NCI-H460 (cell line): ENCODE data around the gene CUL1. TPM values are rescaled to one million over a fixed set of nuclear protein-coding genes. Genes with fewer than 3 reads are reported as not detected.

ENCODE experiments used
- DNase-seq: peaks from one replicate; pipeline ENCODE4 v3.0.0-alpha.2; 2016; ENCODE audit warnings: low read depth; ENCODE audit errors: extremely low read depth
- small RNA-seq, 2 experiments: library from RNA; depleted of rRNA; stranded (forward); fragments of <200 nt; gene quantifications; one replicate each; pipeline ENCODE3, GENCODE V24; 2014
- total RNA-seq: library from RNA; depleted of rRNA; stranded (reverse); fragments of >200 nt; shearing (Covaris generic); gene quantifications from 2 replicates; pipeline ENCODE4 v1.2.3, GENCODE V29; 2014; rRNA removed

The CUL1 gene
- total RNA-seq, 1 experiment from 2014 or later: 68.4 TPM

- DNase-seq: no peak
Observed at GRCh38 chr7:148835854-148836253, 137.2 kb downstream of the CUL1 start.

- no peak for DNase-seq
Observed at GRCh38 chr7:148838905-148839304, 140.2 kb downstream of the CUL1 start.

DNA sequence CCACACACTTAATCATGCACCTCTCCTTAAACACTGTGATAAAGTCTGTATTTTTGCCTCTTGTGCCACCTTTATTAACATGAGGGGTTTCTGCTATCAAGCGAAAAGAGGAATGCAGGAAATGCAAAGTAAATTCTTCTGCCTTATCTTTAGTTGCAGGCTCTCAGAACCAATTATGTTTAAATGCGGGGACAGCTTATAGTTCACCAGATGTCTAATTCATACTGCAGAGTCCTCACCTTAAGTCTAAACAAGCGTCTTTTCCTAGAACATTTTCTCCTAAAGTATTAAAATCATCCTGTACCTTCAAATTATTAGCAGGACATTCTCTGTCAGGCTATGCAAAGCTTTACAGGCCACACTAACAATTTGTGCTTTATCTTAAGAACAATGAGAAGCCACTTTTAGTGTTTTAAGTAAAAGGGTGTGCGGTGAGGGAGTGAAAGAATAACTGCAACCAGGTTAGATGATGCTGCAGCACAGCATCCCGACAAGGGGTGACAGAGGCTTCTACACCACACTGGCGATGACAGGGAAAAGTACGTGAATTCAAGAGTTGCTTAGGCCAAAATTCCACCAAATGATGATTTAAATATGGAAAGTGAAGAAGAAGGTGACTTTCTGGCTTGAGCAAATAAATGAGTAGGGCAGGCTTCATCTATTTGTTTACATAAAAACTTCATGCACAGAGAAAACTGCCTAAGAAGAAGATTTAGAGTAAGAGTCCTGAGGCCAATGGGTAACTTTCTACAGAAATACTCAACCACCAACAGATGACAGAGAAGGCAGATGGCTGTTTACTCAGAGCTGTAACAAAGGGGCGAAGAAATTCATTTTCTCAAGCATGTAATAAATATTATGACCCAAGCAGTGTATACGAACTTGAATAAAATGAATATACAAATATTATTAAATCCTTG, 149.4 kb downstream of the CUL1 start:
- no peak for DNase-seq

GRCh38 chr7:148849393-148850098, 150.8 kb downstream of the CUL1 start:
- DNase-seq: no peak

DNA sequence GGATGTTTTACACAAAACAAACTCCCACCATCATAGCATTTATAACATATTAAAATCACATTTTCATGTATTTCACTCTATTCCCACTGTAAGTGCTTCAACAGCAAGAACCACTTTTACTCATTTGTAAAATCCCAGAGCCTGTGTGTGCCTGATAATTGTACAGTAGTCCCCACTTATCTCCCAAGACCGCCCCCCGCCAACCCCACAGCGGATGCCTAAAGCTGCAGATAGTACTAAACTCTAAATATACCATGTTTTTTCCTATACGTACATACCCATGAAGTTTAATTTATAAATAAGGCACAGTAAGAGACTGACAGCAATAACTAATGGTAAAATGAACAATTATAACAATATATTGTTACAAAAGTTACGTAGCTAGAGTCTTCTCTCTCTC, 151.9 kb downstream of the CUL1 start:
- DNase-seq: no peak

Small RNA genes within 50 kb of the gene (small RNA-seq; reads per million reads assigned to genes)
- 0 reads per million in 2 experiments for gene RNU7-20P

Other genes starting within 250 kb of the CUL1 start
- not detected in 2 replicates for gene C7orf33, start 108.1 kb upstream of the CUL1 start, total RNA-seq
- gene EZH2, start 185.4 kb downstream of the CUL1 start, total RNA-seq: 26.0 and 35.5 TPM in 2 replicates